HCT116 (cell line): ENCODE measurements around the gene UCN2. TPM values are rescaled to one million over a fixed set of nuclear protein-coding genes. Genes with fewer than 3 reads are reported as not detected.

Experiments
- ATAC-seq: fragments of 200-7000 bp; cut with Tn5 transposase; 2 replicates; pipeline ENCODE4 v1.9.1; 2020; ENCODE audit warnings: mild to moderate bottlenecking, moderate library complexity
- BruUV-seq: library from RNA; stranded (reverse); fragments of 400-500 nt; replicated peaks from 2 replicates; lab custom pipeline; 2021; lab: Mats Ljungman, UMichigan
- CTCF ChIA-PET: fragments of 300-600 bp; sonication (Branson Sonifier 250); formaldehyde crosslinking; loops from one replicate; lab custom pipeline; 2021; ENCODE audit warnings: antibody characterized with exemption; lab: Charles Lee
- POLR2A ChIA-PET: fragments of 300-600, 350-600 bp; sonication (Branson Sonifier 250); formaldehyde crosslinking; loops from one replicate; lab custom pipeline; 2021; ENCODE audit warnings: antibody characterized with exemption; lab: Charles Lee
- RAD21 ChIA-PET, 2 experiments: fragments of 300-600 bp; sonication (Branson Sonifier 250); formaldehyde crosslinking; loops; one replicate each; lab custom pipeline; 2023; ENCODE audit warnings: low total read pairs in 2 of 2; ENCODE audit not compliant: uncharacterized antibody in 2 of 2, unreplicated experiment in 2 of 2, low non-redundant PET in 1 of 2; lab: Charles Lee
- DNase-seq: peaks from one replicate; pipeline ENCODE4 v3.0.0-alpha.2; 2010; ENCODE audit warnings: low read depth, low spot score
- H2AFZ ChIP-seq: fragments of 200-600 bp; shearing (Covaris generic), sonication (generic); 2 replicates; pipeline ENCODE4 v1.6.1; 2017; ENCODE audit warnings: low read depth, mixed run types, mixed read lengths, antibody characterized with exemption, low read length; ENCODE audit not compliant: poor library complexity, severe bottlenecking
- H3K27ac ChIP-seq: 2 replicates; pipeline ENCODE4 v1.5.1; 2012; ENCODE audit warnings: low read depth, low read length
- H3K27me3 ChIP-seq: fragments of 200-600 bp; sonication (generic); 2 replicates; pipeline ENCODE4 v1.6.1; 2016; ENCODE audit warnings: mixed run types, low read length, mixed read lengths; ENCODE audit not compliant: insufficient read depth
- H3K36me3 ChIP-seq, 2 experiments: fragments of 200-500 bp in 1 of 2; fragments of 200-600 bp in 1 of 2; sonication (Bioruptor generic) in 1 of 2; sonication (generic) in 1 of 2; 2 replicates each; pipeline versions ENCODE4 v1.5.1 to v1.6.1; 2014 to 2016; ENCODE audit warnings: low read length in 2 of 2, inconsistent platforms in 1 of 2, mixed read lengths in 1 of 2, mixed run types in 1 of 2; ENCODE audit not compliant: insufficient read depth in 2 of 2, control insufficient read depth in 1 of 2
- H3K4me1 ChIP-seq, 2 experiments: fragments of 200-600 bp in 1 of 2; sonication (generic) in 1 of 2; 2 replicates each; pipeline versions ENCODE4 v1.5.1 to v1.6.1; 2012 to 2017; ENCODE audit warnings: low read length in 2 of 2, inconsistent platforms in 1 of 2, mild to moderate bottlenecking in 1 of 2, mixed read lengths in 1 of 2, mixed run types in 1 of 2, moderate library complexity in 1 of 2; ENCODE audit not compliant: insufficient read depth in 2 of 2, control insufficient read depth in 1 of 2
- H3K4me2 ChIP-seq: fragments of 200-600 bp; sonication (generic); 2 replicates; pipeline ENCODE4 v1.6.1; 2017; ENCODE audit warnings: mixed run types, low read length, mixed read lengths
- H3K4me3 ChIP-seq, 2 experiments: fragments of 200-600 bp in 1 of 2; sonication (generic) in 1 of 2; replicated peaks in 1 of 2; 2 replicates each; pipeline ENCODE4 v1.5.1; 2011 to 2016; ENCODE audit warnings: low read length in 2 of 2, control low read depth in 1 of 2, low read depth in 1 of 2, mild to moderate bottlenecking in 1 of 2, mixed read lengths in 1 of 2, mixed run types in 1 of 2
- H3K79me2 ChIP-seq: fragments of 200-600 bp; sonication (generic); 2 replicates; pipeline ENCODE4 v1.6.1; 2017; ENCODE audit warnings: mild to moderate bottlenecking, mixed run types, low read length, moderate library complexity, mixed read lengths; ENCODE audit not compliant: insufficient read depth
- H3K9ac ChIP-seq: fragments of 200-600 bp; sonication (generic); 2 replicates; pipeline ENCODE4 v1.6.1; 2016; ENCODE audit warnings: low read length, mixed read lengths
- H3K9me2 ChIP-seq: fragments of 200-600 bp; sonication (generic), shearing (Covaris generic); 2 replicates; pipeline ENCODE4 v1.6.1; 2017; ENCODE audit warnings: mixed run types, mild to moderate bottlenecking, moderate library complexity; ENCODE audit not compliant: insufficient read depth
- H3K9me3 ChIP-seq, 2 experiments: fragments of 200-500 bp in 1 of 2; fragments of 200-600 bp in 1 of 2; sonication (Bioruptor generic) in 1 of 2; sonication (generic) in 1 of 2; 2 replicates each; pipeline ENCODE4 v1.6.1; 2014 to 2017; ENCODE audit warnings: low read length in 2 of 2, mixed read lengths in 2 of 2, inconsistent platforms in 1 of 2, low read depth in 1 of 2, mild to moderate bottlenecking in 1 of 2, mixed run types in 1 of 2, moderate library complexity in 1 of 2; ENCODE audit not compliant: control insufficient read depth in 1 of 2, insufficient read depth in 1 of 2
- H4K20me1 ChIP-seq: fragments of 200-600 bp; sonication (generic), shearing (Covaris generic); 2 replicates; pipeline ENCODE4 v1.6.1; 2017; ENCODE audit warnings: mixed run types, mild to moderate bottlenecking, moderate library complexity; ENCODE audit not compliant: insufficient read depth
- CBX3 ChIP-seq: IDR thresholded peaks from 2 replicates; pipeline ENCODE4 v1.6.1; 2012; ENCODE audit warnings: low read depth
- CEBPB ChIP-seq: IDR thresholded peaks from 2 replicates; pipeline ENCODE4 v1.6.1; 2012; ENCODE audit warnings: low read depth
- EGR1 ChIP-seq: IDR thresholded peaks from 2 replicates; pipeline ENCODE4 v1.6.1; 2012; ENCODE audit warnings: low read depth
- EZH2 ChIP-seq: fragments of 200-600 bp; sonication (generic); IDR thresholded peaks from 2 replicates; pipeline ENCODE4 v1.6.1; 2017; ENCODE audit warnings: antibody characterized with exemption, mixed run types
- EZH2phosphoT487 ChIP-seq: fragments of 200-600 bp; IDR thresholded peaks from 2 replicates; pipeline ENCODE4 v1.6.1; 2018; ENCODE audit warnings: antibody characterized with exemption, borderline replicate concordance
- FOSL1 ChIP-seq: IDR thresholded peaks from 2 replicates; pipeline ENCODE4 v1.6.1; 2012; ENCODE audit warnings: low read depth
- JUND ChIP-seq: IDR thresholded peaks from 2 replicates; pipeline ENCODE4 v1.6.1; 2012
- POLR2A ChIP-seq: IDR thresholded peaks from 2 replicates; pipeline ENCODE4 v1.7.0; 2011; ENCODE audit warnings: borderline replicate concordance; ENCODE audit not compliant: insufficient read depth, insufficient read length; ENCODE audit errors: extremely low read depth
- POLR2AphosphoS5 ChIP-seq: IDR thresholded peaks from 2 replicates; pipeline ENCODE4 v1.6.1; 2011; ENCODE audit warnings: mild to moderate bottlenecking, low read depth, low read length, moderate library complexity
- RAD21 ChIP-seq: IDR thresholded peaks from 2 replicates; pipeline ENCODE4 v1.6.1; 2012; ENCODE audit warnings: low read depth, mild to moderate bottlenecking
- SIN3A ChIP-seq: IDR thresholded peaks from 2 replicates; pipeline ENCODE4 v1.6.1; 2012; ENCODE audit warnings: low read depth
- SP1 ChIP-seq: IDR thresholded peaks from 2 replicates; pipeline ENCODE4 v1.6.1; 2012; ENCODE audit warnings: low read depth
- intact Hi-C: fragments of 100-400 bp; cut with micrococcal nuclease; formaldehyde crosslinking; loops from 2 replicates; pipeline ENCODE4 v1.10.0; 2022
- total RNA-seq: library from RNA; stranded (reverse); gene quantifications from one replicate; pipeline ENCODE4 v1.2.1, GENCODE V29; 2021; ENCODE audit not compliant: unreplicated experiment
- TF ChIP-seq, protein P1 (sequence below): IDR thresholded peaks from 2 replicates; pipeline ENCODE4 v1.6.1; 2012; ENCODE audit warnings: low read depth
- TF ChIP-seq, protein P2 (sequence below), 3 experiments: fragments of 200-600 bp in 1 of 3; sonication (generic) in 1 of 3; IDR thresholded peaks in 2 of 3; conservative IDR thresholded peaks in 1 of 3; 2 replicates each; pipeline ENCODE4 v1.5.1; 2012 to 2017; ENCODE audit warnings: low read depth in 2 of 3, low read length in 2 of 3, antibody characterized with exemption in 1 of 3, borderline replicate concordance in 1 of 3, control low read depth in 1 of 3, mild to moderate bottlenecking in 1 of 3, mixed read lengths in 1 of 3, mixed run types in 1 of 3, moderate library complexity in 1 of 3; ENCODE audit not compliant: insufficient read depth in 1 of 3
- TF ChIP-seq, protein P3 (sequence below): IDR thresholded peaks from 2 replicates; pipeline ENCODE4 v1.6.1; 2012
- TF ChIP-seq, protein P4 (sequence below): IDR thresholded peaks from 2 replicates; pipeline ENCODE4 v1.6.1; 2011; ENCODE audit warnings: mild to moderate bottlenecking, low read length, moderate library complexity; ENCODE audit not compliant: insufficient replicate concordance; ENCODE audit errors: extremely low read depth

The UCN2 gene
- total RNA-seq, 1 experiment from 2014 or later = 1.5 TPM

DNA sequence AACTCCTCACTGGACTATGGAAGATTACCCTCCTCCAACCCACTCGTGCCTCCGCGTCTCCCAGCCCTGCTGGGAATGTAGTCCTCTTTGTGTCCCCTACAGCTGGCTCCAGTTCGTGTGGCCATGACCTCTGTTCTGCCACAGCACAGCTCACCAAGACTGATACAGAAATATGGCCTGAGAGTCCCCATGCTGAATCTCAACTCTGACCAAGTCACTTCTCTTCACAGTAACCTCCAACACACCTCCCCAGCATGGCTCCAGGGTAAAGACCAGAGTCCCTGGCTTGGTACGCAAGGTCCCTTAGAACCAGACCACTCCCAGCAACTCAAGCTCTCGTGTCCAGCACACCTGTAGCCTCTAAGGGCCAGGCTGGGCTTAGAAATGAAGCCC, 33.8 kb upstream of the UCN2 start:
- Histone ChIP-seq H3K9me3 (no peaks in the 10 kb centered on the region), H4K20me1 (no peaks in the 10 kb centered on the region), H2AFZ (no peak overlapping the region), H3K9me2 (no peaks in the 10 kb centered on the region), H3K27ac (no peak overlapping the region), H3K27me3 (no peaks in the 10 kb centered on the region), H3K79me2 (no peaks in the 10 kb centered on the region), H3K36me3 (peaks cover 11 to 38% of the 10 kb centered on the region in 2 experiments), H3K4me2 (no peak overlapping the region), H3K4me3 (no peak overlapping the region), H3K9ac (no peak overlapping the region), H3K4me1 (peaks cover 11 to 21% of the 10 kb centered on the region in 2 experiments)
- DNase-seq (no peak), ATAC-seq (no peak)
- BruUV-seq = no TSS peak
- TF ChIP-seq POLR2AphosphoS5 (no peak), CBX3 (no peak), SP1 (no peak), SIN3A (no peak), FOSL1 (no peak), EZH2 (no peak), RAD21 (no peak), EGR1 (no peak), POLR2A (no peak), JUND (no peak), EZH2phosphoT487 (no peak), CEBPB (no peak)
- TF ChIP-seq, protein P1, sequence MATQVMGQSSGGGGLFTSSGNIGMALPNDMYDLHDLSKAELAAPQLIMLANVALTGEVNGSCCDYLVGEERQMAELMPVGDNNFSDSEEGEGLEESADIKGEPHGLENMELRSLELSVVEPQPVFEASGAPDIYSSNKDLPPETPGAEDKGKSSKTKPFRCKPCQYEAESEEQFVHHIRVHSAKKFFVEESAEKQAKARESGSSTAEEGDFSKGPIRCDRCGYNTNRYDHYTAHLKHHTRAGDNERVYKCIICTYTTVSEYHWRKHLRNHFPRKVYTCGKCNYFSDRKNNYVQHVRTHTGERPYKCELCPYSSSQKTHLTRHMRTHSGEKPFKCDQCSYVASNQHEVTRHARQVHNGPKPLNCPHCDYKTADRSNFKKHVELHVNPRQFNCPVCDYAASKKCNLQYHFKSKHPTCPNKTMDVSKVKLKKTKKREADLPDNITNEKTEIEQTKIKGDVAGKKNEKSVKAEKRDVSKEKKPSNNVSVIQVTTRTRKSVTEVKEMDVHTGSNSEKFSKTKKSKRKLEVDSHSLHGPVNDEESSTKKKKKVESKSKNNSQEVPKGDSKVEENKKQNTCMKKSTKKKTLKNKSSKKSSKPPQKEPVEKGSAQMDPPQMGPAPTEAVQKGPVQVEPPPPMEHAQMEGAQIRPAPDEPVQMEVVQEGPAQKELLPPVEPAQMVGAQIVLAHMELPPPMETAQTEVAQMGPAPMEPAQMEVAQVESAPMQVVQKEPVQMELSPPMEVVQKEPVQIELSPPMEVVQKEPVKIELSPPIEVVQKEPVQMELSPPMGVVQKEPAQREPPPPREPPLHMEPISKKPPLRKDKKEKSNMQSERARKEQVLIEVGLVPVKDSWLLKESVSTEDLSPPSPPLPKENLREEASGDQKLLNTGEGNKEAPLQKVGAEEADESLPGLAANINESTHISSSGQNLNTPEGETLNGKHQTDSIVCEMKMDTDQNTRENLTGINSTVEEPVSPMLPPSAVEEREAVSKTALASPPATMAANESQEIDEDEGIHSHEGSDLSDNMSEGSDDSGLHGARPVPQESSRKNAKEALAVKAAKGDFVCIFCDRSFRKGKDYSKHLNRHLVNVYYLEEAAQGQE = no peak
- TF ChIP-seq, protein P2, sequence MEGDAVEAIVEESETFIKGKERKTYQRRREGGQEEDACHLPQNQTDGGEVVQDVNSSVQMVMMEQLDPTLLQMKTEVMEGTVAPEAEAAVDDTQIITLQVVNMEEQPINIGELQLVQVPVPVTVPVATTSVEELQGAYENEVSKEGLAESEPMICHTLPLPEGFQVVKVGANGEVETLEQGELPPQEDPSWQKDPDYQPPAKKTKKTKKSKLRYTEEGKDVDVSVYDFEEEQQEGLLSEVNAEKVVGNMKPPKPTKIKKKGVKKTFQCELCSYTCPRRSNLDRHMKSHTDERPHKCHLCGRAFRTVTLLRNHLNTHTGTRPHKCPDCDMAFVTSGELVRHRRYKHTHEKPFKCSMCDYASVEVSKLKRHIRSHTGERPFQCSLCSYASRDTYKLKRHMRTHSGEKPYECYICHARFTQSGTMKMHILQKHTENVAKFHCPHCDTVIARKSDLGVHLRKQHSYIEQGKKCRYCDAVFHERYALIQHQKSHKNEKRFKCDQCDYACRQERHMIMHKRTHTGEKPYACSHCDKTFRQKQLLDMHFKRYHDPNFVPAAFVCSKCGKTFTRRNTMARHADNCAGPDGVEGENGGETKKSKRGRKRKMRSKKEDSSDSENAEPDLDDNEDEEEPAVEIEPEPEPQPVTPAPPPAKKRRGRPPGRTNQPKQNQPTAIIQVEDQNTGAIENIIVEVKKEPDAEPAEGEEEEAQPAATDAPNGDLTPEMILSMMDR (IDR thresholded peaks at IDR 0.05 in 2 of 3, conservative IDR thresholded peaks at IDR 0.05 in 1 of 3; ENCODE audit: borderline replicate concordance in 1 of 3, insufficient read depth in 1 of 3, low read depth in 2 of 3, low read length in 2 of 3) = no peak
- TF ChIP-seq, protein P3, sequence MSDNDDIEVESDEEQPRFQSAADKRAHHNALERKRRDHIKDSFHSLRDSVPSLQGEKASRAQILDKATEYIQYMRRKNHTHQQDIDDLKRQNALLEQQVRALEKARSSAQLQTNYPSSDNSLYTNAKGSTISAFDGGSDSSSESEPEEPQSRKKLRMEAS = no peak
- TF ChIP-seq, protein P4, sequence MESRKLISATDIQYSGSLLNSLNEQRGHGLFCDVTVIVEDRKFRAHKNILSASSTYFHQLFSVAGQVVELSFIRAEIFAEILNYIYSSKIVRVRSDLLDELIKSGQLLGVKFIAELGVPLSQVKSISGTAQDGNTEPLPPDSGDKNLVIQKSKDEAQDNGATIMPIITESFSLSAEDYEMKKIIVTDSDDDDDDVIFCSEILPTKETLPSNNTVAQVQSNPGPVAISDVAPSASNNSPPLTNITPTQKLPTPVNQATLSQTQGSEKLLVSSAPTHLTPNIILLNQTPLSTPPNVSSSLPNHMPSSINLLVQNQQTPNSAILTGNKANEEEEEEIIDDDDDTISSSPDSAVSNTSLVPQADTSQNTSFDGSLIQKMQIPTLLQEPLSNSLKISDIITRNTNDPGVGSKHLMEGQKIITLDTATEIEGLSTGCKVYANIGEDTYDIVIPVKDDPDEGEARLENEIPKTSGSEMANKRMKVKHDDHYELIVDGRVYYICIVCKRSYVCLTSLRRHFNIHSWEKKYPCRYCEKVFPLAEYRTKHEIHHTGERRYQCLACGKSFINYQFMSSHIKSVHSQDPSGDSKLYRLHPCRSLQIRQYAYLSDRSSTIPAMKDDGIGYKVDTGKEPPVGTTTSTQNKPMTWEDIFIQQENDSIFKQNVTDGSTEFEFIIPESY = no peak
- POLR2A ChIA-PET = no interaction called here
- CTCF ChIA-PET = interaction anchor here (1.7 kb wide), 1 partner anchor 38 kb away, joined by 6 read pairs; the partner anchor contains the start of gene SLC26A6
- RAD21 ChIA-PET = no interaction called here
- intact Hi-C loops = no loop called here
